Kidney (tissue), 14 donors: ENCODE results near the gene TMEM147. TPM values are rescaled to one million over a fixed set of nuclear protein-coding genes. Genes with fewer than 3 reads are reported as not detected.

Source experiments
- DNase-seq, 5 donors: peaks; one replicate each; pipeline ENCODE4 v3.0.0-alpha.2; 2013 to 2020
- FAIRE-seq: peaks from 2 replicates; lab custom pipeline; 2012; peaks lifted over from hg19 to GRCh38; lab: Jason Lieb, UNC
- H3K27ac ChIP-seq, 2 donors: one replicate each; pipeline ENCODE4 v1.7.0; 2013; ENCODE audit warnings: low read depth in 2 of 2, low read length in 2 of 2, inconsistent platforms in 1 of 2
- H3K27me3 ChIP-seq: one replicate; pipeline ENCODE4 v1.7.1; 2013; ENCODE audit warnings: low read length, inconsistent platforms; ENCODE audit not compliant: control insufficient read depth, insufficient read depth
- H3K36me3 ChIP-seq, 3 donors: one replicate each; pipeline versions ENCODE4 v1.7.0 to v1.7.1; 2013; ENCODE audit warnings: low read length in 3 of 3, control low read depth in 1 of 3, inconsistent platforms in 1 of 3; ENCODE audit not compliant: insufficient read depth in 3 of 3, control insufficient read depth in 2 of 3
- H3K4me1 ChIP-seq, 3 donors: one replicate each; pipeline versions ENCODE4 v1.7.0 to v1.7.1; 2013; ENCODE audit warnings: low read length in 3 of 3, inconsistent platforms in 1 of 3, low read depth in 1 of 3; ENCODE audit not compliant: control insufficient read depth in 2 of 3, insufficient read depth in 2 of 3
- H3K4me3 ChIP-seq, 3 donors: one replicate each; pipeline versions ENCODE4 v1.7.0 to v1.8.1; 2013; ENCODE audit warnings: low read length in 3 of 3, control low read depth in 1 of 3, inconsistent platforms in 1 of 3
- H3K9ac ChIP-seq, 3 donors: one replicate each; pipeline versions ENCODE4 v1.7.0 to v1.7.1; 2013; ENCODE audit warnings: low read length in 3 of 3, control low read depth in 1 of 3, inconsistent platforms in 1 of 3
- H3K9me3 ChIP-seq, 3 donors: one replicate each; pipeline versions ENCODE4 v1.7.0 to v1.7.1; 2013; ENCODE audit warnings: low read length in 3 of 3, control low read depth in 1 of 3, inconsistent platforms in 1 of 3; ENCODE audit not compliant: control insufficient read depth in 2 of 3, insufficient read depth in 1 of 3
- CTCF ChIP-seq: IDR thresholded peaks from 3 replicates; pipeline ENCODE4 v1.5.1; 2012; ENCODE audit warnings: mild to moderate bottlenecking, moderate library complexity, borderline replicate concordance; ENCODE audit not compliant: insufficient read depth; ENCODE audit errors: extremely low read depth
- intact Hi-C: fragments of 100-400 bp; cut with DNase I; formaldehyde crosslinking; loops from one replicate; pipeline ENCODE4 v1.11.1; 2022
- polyA plus RNA-seq: library from polyadenylated mRNA; stranded (reverse); fragments of 350-450 nt; fragmentation: Illumina TruSeq; extraction: RNeasy Lipid Tissue Mini Kit (QIAGEN cat#74804); gene quantifications from one replicate; pipeline ENCODE4 v1.2.3, GENCODE V29; 2014; ENCODE audit warnings: low read depth, low replicate concordance; ENCODE audit not compliant: insufficient read depth
- total RNA-seq: library from RNA; stranded (reverse); fragmentation: NEBNext Ultra II Directional; extraction: Animal tissue kit (Norgen Biotek cat#: 25700); gene quantifications from one replicate; pipeline ENCODE4 v1.2.1, GENCODE V29; 2021
- donor health status: control.
- donor health status: control.
- donor health status: control.
- donor health status: control.
- donor health status: control.
- donor health status: DM: yes; HTN: yes; CAD: no.
- donor health status: Normal renal cell carcinoma (clear cell type).

The TMEM147 gene
- total and polyA plus RNA-seq, 2 donors from 2014 or later: 76.9 to 233 TPM

- no peaks in the 10 kb centered on the region for H3K9me3 ChIP-seq
- H3K27ac ChIP-seq: no peak overlapping the region
- H3K27me3 ChIP-seq: no peaks in the 10 kb centered on the region
- DNase-seq (no peak), FAIRE-seq (no peak)
- intact Hi-C loops: no loop called here
- no peaks in the 10 kb centered on the region for H3K36me3 ChIP-seq
- TF ChIP-seq CTCF: no peak
- H3K4me1 ChIP-seq: no peaks in the 10 kb centered on the region
- H3K4me3 ChIP-seq: no peak overlapping the region
- H3K9ac ChIP-seq: no peak overlapping the region
These were observed 21.1 kb upstream of the TMEM147 start for GRCh38 chr19:35524181-35524837.

GRCh38 chr19:35525873-35526272 is 19.6 kb upstream of the TMEM147 start:
- intact Hi-C loops: no loop called here
- H3K27ac ChIP-seq: no peak overlapping the region
- H3K4me1 ChIP-seq: no peaks in the 10 kb centered on the region
- H3K36me3 ChIP-seq: no peaks in the 10 kb centered on the region
- no peak overlapping the region for H3K4me3 ChIP-seq
- no peak overlapping the region for H3K9ac ChIP-seq
- no peak for TF ChIP-seq CTCF
- FAIRE-seq (no peak), DNase-seq (no peak)
- H3K27me3 ChIP-seq: no peaks in the 10 kb centered on the region
- H3K9me3 ChIP-seq: no peaks in the 10 kb centered on the region

- Histone ChIP-seq H3K27me3 (no peaks in the 10 kb centered on the region), H3K9ac (no peak within 1 kb of the TSS), H3K36me3 (no peaks in the 10 kb centered on the region), H3K27ac (no peak within 1 kb of the TSS), H3K9me3 (no peaks in the 10 kb centered on the region), H3K4me3 (no peak within 1 kb of the TSS), H3K4me1 (no peaks in the 10 kb centered on the region)
- intact Hi-C loops: no loop called here
- DNase-seq (no peak), FAIRE-seq (no peak)
- no peak for TF ChIP-seq CTCF
These were observed 17.0 kb upstream of the TMEM147 start, which contains the start of gene SBSN for GRCh38 chr19:35528218-35529038. Gene SBSN, minus strand, starts transcription at chr19:35528311. Its CDS starts 30 bp downstream, at chr19:35528281.
